Activated CD4-positive, alpha-beta T cell treated with anti-CD3 and anti-CD28 coated beads, Interleukin-2, amount 50 U/mL, for 48 hours (primary cell): ENCODE results near the gene SGCA.

Experiments
- DNase-seq, 2 experiments: peaks; one replicate each; pipeline ENCODE4 v3.0.0-alpha.2; 2020

The SGCA gene

GRCh38 chr17:50165867-50166517 is at the start of gene SGCA:
Gene SGCA (plus strand): TSS chr17:50166005. CDS start chr17:50166041, 36 bp downstream.
- DNase-seq: no peak

DNA sequence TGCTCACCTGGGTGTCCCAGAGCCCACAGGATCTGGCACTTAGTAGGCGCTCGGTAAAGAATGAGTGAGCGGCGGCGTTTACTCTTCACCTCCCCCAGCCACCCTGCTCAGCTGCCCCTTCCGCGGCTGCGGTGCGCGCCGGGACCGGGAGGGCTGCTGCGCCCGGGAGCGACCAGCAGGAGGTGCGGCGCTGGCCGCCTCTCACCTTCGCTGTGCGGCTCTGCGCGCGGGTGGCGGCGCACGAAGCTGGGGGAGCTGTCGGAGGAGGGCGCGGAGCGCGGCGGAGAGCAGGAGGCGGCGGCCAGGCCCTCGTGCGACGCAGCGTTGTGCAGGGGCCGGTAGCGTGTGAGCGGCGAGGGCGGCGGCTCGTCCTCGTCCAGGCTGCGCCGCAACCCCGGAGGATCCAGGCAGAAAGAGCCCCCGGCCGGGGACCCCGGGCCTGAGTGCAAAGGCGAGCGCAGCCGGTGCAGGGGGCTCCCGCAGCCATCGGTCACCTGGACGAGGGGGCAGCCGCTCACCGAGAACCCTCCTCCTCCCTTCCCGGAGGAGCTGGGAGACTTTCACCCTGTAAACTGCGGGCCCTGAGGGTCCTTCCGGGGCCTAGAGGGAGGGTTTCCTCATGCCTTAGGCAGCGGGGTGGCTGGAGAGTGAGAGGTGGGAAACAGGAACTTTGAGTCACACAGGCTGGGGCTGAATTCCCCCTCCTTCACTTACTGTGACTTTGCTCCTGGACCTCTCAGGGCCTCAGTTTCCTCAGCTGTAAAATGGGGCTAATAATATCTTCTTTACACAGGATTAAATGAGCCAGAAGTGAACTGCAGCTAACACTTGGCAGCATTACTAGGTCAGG is 48.4 kb upstream of the SGCA start:
- DNase-seq: peak; percentile 61 to 66

DNA sequence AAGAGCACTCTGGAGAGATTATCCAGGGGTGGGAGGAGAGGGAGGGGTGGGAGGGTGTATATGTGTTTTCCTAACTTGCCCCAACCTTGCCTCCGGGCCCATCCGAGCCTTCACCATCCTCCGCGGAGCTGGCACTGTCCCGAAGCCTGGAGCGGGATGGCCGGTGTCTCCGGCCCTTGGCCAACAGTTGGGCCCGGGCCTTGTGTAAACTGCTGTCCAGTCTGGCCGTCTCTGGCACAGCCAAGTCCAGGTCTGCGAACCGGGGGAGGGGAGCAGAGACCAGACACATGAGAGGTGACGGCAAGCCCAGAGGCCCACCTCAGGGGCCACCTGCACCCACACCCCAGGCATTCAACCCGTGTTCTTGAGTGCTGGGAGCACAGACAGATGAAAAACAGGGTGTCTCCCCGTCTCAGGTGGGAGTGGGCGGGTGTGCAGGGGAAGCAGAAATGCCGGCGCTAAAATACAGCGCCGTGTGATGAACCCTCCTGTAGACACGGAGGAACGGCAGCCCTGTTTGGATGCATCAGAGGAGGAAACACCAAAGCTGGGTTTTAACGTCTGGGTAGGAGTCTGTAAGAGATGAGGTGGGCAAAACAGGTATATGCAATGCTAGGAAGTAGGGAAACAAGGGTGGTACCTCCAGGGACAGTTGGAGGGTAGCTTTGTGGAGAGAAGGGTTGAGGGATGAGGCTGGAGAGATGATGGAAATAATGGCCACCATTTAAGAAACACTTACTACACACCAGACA is 47.6 kb upstream of the SGCA start:
- DNase-seq: no peak

DNA sequence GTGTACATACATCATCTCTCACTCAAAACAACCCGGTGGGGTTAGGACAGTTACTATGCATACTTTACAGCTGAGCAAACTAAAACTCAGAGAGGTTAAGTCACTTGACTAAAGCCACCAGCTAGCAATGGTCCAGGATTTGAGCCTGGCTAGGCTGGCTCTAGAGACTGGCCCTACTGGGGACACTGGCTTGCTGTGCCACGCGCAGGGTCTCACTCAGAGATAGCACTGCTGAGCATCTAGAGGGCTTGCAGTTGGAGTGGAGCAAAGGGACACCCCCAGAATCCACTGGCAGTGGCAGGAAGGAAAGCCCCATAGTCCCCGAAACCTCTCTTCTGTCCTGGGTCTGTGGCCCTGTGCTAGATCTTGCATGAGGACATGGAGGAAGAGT is 47.0 kb upstream of the SGCA start:
- no peak for DNase-seq

DNA sequence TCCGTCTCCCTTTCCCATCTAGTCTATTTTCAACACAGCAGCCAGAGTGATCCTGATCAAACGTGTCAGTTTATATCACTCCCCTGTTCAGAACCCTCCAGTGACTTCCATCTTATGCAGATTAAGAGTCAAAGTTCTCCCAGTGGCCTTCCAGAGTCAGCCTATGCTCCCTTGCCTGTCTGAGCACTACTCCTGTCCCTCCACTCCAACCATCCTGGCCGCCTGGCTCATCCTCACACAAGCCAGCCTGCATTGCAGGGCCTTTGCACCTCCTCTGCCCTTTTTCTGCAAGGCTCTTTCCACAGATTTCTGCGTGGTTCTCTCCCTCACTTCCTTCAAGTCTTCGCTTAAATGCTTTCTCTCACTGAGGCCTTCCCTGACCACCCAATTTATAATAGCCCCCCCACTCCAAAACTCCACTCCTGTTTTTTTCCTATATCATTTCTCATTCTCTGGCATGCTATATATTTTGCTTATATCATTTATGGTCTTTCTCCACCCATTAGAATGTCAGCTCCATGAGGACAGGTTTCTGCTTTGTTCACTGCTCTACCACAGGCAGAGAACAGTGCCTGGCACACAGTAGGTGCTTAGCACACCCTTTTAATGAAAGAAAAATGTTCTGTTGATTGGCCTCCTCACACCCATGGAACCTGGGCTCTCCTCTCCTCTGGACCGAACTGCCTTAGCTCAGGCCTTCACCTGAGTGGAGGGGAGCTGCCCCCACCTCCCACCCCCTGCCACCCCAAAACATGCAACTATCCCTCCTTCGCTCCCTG is 45.1 kb upstream of the SGCA start:
- no peak for DNase-seq

DNA sequence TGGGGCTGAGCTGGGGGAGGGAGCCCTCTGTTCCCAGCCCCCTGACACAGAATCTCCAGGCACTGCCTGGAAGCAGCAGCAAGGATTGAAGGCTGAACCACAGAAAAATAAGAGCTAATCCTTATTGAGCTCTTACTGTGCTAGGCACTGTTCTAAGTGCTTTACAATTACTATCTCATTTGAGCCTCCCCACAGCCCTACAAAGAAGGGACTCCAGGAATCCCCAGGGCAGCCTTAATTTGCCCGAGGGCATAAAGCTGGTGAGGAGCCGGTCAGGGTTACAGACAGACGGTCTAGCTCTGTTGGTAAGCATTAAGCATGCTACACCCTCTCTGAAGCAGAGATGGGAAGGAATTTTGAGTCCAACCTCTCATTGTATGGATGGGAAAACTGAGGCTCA is 42.9 kb upstream of the SGCA start:
- no peak for DNase-seq

DNA sequence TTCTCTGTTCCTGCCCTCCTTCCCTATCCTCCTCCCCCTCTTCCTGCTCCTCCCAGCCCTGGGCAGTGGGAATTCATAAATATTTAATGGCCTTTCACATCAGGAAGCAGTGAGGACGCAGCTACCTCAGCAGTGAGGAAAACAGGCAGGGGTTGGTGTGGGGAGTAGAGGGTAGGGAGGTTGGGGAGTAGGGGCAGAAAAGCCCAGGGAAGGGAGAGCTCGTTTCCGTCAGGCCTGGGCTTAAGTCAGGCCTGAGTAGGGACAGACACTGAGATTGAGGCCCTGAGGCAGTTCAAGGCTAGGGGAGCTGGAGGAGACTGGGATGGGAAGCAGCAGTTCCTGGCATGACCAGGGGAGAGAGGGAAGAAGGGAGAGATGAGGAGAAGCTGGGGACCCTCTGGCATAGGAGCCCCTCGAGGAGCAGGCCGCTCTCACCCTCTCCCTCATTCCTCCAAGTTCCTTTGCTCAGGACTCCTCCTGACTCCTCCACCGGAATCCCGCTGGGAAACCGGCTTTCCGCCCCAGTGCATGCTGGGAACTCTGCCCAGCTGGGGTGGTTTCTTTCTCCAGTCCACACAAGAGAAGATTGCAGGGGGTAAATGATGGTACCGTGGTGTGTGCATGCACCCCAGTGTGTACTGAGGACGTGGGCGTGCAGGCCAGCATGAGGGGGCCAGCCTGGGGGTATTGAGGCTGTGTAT is 42.0 kb upstream of the SGCA start:
- no peak for DNase-seq

DNA sequence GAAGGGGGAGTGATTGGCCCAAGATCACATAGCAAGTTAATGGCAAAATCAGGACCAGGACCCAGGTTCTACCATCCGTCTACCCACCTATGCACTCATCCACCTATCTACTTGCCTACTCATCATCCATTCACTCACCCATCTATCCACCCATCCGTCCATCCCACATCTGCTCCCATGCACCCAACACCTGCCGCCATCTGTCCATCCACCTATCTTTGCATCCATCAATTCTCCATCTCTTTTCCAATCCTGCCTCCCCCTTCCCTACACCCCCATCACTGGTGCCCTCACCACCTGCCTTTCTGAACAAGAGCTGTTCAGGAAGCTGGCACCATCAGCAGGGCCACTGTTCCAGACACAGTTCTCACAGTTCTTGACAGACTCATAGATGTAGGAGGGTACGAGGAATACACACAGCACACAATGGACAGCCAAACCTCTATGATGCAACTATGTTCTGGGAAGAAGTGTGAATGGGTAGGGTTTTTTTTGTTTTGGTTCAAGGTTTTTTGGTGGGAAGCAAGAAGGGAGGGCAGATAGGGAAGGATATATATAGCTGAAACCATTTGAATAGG is 40.3 kb upstream of the SGCA start:
- no peak for DNase-seq

- DNase-seq: no peak
Observed at GRCh38 chr17:50127697-50128361, 38.0 kb upstream of the SGCA start.

DNA sequence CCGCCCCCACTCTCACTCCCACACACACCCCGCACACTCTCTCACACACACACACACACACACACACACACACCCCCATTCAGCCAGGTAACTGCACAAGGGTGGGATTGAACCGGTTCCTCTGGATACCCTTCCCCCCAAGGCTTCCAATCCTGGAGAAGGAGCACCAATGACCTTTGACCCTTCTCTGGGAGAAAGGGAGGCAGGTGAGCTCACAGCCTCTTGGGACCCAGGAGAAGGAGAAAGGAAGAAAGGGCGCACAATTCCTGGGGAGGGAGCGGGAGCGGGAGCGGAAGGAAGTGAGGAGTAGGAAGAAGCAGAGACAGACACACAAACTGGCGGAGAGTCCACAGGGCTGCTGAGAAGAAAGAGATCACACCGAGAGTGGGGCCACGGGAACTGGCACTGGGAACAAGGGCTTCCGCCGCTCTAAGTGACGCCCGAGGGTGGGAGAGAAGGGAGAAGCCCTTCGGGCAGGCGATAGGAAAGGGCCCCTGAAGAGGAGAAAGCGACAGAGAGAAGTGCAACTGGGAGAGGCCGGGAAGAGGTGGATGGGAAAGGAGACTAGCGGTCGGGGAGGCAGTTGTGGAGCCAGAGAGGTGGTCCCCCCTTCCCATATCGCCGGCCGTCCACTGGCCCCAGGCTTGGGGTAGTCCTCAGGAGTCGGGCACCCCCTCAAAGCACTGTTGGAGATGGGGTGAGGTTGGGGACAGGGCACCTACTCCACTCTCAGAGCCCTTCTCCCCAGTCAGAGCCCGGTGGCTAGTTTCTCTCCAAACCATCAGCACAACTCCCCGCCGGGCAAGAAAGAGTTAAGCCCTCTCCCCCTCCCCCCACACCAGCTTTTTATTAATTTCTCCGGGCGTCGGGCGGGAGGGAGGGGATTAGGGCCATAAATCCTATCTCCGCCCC is 37.1 kb upstream of the SGCA start:
- DNase-seq: no peak

DNA sequence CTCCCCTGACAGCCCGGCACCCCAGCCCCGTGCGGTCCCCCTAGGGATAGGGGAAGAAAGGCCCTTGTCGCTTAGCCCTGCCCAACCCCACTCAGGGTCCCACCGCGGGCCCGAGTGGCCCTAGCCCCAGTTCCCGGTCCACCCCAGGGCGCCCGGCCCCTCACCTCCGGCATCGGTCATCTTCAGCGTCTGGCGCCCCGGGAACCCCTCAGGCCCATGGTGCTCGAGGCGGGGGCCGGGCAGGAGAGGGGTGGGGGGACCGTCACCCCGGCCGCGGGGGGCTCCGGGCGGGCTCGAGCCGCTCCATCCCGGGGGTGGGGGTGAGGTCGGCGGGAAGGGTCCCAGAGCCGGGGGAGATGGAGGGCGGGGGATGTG is 36.5 kb upstream of the SGCA start:
- no peak for DNase-seq

- DNase-seq: peak; percentile 31 to 45
Observed at GRCh38 chr17:50129728-50130558, 35.9 kb upstream of the SGCA start, which contains the start of gene SAMD14. Gene SAMD14 (minus strand): TSS chr17:50130160. CDS start chr17:50124959, 5,201 bp downstream.

DNA sequence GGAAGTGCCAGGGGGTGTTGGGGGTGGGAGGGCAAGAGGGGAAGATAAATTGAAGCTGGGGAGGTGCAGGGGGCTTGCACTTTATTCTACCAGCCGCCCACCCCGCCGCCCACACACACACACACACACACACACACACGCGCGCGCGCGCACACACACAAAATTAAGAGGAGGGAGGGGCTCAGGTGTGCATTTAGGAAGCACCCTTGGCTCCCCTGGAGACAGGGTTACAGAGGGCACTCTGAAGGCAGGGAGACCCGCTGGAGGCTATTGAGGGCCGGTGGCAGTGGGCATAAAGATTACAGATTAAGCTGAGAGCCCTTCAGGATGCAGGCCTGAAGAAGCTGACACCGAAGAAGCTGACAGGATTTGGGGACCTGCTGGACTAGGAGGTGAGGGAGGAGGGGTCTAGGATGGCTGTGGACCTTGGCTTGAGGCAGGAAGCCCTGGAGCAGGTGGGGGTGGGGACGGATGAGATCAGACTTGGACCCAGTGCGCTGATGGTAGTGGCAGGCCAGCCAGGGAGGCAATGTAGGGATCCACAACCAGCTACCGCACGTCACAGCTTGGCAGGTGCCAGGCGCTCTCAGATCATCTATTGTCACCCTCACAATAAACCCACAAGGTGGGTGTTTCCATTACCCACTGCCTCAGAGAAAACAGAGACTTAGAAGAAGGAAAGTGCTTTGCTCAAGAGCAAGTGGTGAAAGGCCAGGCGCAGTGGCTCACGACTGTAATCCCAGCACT is 35.1 kb upstream of the SGCA start:
- no peak for DNase-seq

GRCh38 chr17:50132104-50132794 is 33.6 kb upstream of the SGCA start:
- DNase-seq: no peak

GRCh38 chr17:50133028-50133768 is 32.6 kb upstream of the SGCA start:
- no peak for DNase-seq

- no peak for DNase-seq
Observed at GRCh38 chr17:50133769-50134099, 32.1 kb upstream of the SGCA start.
